ENCODE data around the gene WWOX.

Gene WWOX

DNA sequence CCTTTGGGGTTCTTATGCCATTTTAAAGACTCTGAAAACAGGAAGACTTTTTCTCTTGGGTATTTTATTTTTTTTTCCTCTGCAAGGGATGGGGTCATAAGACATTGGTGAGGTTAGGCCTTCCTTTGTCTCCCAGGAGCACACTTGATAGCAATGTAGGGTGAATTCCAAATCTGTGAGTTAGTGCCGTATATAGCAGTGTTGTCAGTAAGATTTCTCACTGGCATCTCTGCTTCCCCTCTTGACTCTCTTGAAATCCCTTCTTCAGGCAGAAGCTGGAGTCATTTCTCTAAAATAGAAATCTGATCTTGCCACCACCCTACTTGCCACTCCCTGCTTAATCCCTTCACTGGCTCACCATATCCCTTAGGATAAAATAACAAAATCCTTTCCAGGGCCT, 529.7 kb downstream of the WWOX start:
- no peaks in the 10 kb centered on the region for H3K36me3 ChIP-seq (ENCODE audit: control insufficient read depth, insufficient read depth, low read length)
- no peaks in the 10 kb centered on the region for H3K9me3 ChIP-seq (ENCODE audit: control insufficient read depth, low read length)
- no peak overlapping the region for H3K4me3 ChIP-seq (ENCODE audit: low read length)
- no peak overlapping the region for H3K9ac ChIP-seq (ENCODE audit: low read length)
- no peaks in the 10 kb centered on the region for H3K4me1 ChIP-seq (ENCODE audit: control insufficient read depth, insufficient read depth, low read length)
- H3K27me3 ChIP-seq (ENCODE audit: control insufficient read depth, insufficient read depth, low read length), result no peaks in the 10 kb centered on the region

GRCh38 chr16:78630102-78630501, 530.6 kb downstream of the WWOX start:
- Histone ChIP-seq H3K9me3 (ENCODE audit: control insufficient read depth, low read length) (no peaks in the 10 kb centered on the region), H3K36me3 (ENCODE audit: control insufficient read depth, insufficient read depth, low read length) (no peaks in the 10 kb centered on the region), H3K27me3 (ENCODE audit: control insufficient read depth, insufficient read depth, low read length) (no peaks in the 10 kb centered on the region), H3K4me1 (ENCODE audit: control insufficient read depth, insufficient read depth, low read length) (no peaks in the 10 kb centered on the region), H3K9ac (ENCODE audit: low read length) (no peak overlapping the region), H3K4me3 (ENCODE audit: low read length) (no peak overlapping the region)

- no peak overlapping the region for H3K4me3 ChIP-seq (ENCODE audit: low read length)
- H3K27me3 ChIP-seq (ENCODE audit: control insufficient read depth, insufficient read depth, low read length), result no peaks in the 10 kb centered on the region
- H3K4me1 ChIP-seq (ENCODE audit: control insufficient read depth, insufficient read depth, low read length), result no peaks in the 10 kb centered on the region
- H3K36me3 ChIP-seq (ENCODE audit: control insufficient read depth, insufficient read depth, low read length), result no peaks in the 10 kb centered on the region
- no peaks in the 10 kb centered on the region for H3K9me3 ChIP-seq (ENCODE audit: control insufficient read depth, low read length)
- H3K9ac ChIP-seq (ENCODE audit: low read length), result no peak overlapping the region
Measured at GRCh38 chr16:78633551-78633950, 534.1 kb downstream of the WWOX start.

DNA sequence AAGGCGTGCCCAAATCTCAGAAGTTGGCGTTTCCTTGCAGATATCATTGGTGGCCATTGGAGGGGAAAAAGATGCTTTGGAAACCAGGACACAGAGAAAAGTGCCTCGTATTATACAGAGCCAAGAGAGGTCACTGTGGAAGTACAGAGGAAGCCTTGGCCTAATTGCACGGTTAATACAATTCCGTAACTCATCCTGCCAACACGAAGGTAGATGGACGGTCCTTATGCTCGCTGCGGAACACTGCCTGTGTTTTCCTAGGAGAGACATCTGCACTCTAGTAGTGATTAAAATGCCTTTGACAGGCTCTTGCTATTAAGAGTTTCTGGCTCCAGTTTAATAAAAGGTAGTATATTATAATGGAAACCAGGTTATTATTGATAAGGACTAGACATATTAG, 536.4 kb downstream of the WWOX start:
- Histone ChIP-seq H3K9me3 (ENCODE audit: control insufficient read depth, low read length) (no peaks in the 10 kb centered on the region), H3K36me3 (ENCODE audit: control insufficient read depth, insufficient read depth, low read length) (no peaks in the 10 kb centered on the region), H3K9ac (ENCODE audit: low read length) (no peak overlapping the region), H3K4me3 (ENCODE audit: low read length) (no peak overlapping the region), H3K4me1 (ENCODE audit: control insufficient read depth, insufficient read depth, low read length) (no peaks in the 10 kb centered on the region), H3K27me3 (ENCODE audit: control insufficient read depth, insufficient read depth, low read length) (no peaks in the 10 kb centered on the region)

GRCh38 chr16:78638371-78638770, 538.9 kb downstream of the WWOX start:
- H3K4me3 ChIP-seq (ENCODE audit: low read length), result no peak overlapping the region
- H3K9ac ChIP-seq (ENCODE audit: low read length), result no peak overlapping the region
- no peaks in the 10 kb centered on the region for H3K9me3 ChIP-seq (ENCODE audit: control insufficient read depth, low read length)
- H3K27me3 ChIP-seq (ENCODE audit: control insufficient read depth, insufficient read depth, low read length), result peaks cover 13% of the 10 kb centered on the region
- no peaks in the 10 kb centered on the region for H3K36me3 ChIP-seq (ENCODE audit: control insufficient read depth, insufficient read depth, low read length)
- no peaks in the 10 kb centered on the region for H3K4me1 ChIP-seq (ENCODE audit: control insufficient read depth, insufficient read depth, low read length)

- Histone ChIP-seq H3K9me3 (ENCODE audit: control insufficient read depth, low read length) (no peaks in the 10 kb centered on the region), H3K36me3 (ENCODE audit: control insufficient read depth, insufficient read depth, low read length) (no peaks in the 10 kb centered on the region), H3K4me3 (ENCODE audit: low read length) (no peak overlapping the region), H3K4me1 (ENCODE audit: control insufficient read depth, insufficient read depth, low read length) (no peaks in the 10 kb centered on the region), H3K9ac (ENCODE audit: low read length) (no peak overlapping the region), H3K27me3 (ENCODE audit: control insufficient read depth, insufficient read depth, low read length) (peaks cover 13% of the 10 kb centered on the region)
Measured at GRCh38 chr16:78639775-78640174, 540.3 kb downstream of the WWOX start.

DNA sequence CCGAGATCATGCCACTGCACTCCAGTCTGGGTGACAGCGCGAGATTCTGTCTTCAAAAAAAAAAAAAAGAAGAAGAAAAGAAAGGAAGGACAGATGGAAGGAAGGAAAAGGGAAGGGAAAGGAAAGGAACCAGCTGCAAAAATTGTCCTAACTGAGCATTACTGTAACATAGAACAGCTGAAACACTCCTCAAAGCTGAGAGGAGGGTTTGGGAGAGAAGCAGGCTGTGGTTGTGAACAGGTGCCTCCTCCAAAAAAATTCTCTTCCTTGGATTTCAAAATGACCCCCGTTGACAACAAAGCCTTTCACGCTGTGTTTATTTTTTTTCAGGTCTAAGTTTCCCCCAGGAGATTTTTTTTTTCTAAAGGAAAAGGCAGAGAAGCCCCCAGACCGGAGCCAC, 541.4 kb downstream of the WWOX start:
- Histone ChIP-seq H3K36me3 (ENCODE audit: control insufficient read depth, insufficient read depth, low read length) (no peaks in the 10 kb centered on the region), H3K27me3 (ENCODE audit: control insufficient read depth, insufficient read depth, low read length) (peaks cover 13% of the 10 kb centered on the region), H3K9me3 (ENCODE audit: control insufficient read depth, low read length) (no peaks in the 10 kb centered on the region), H3K4me1 (ENCODE audit: control insufficient read depth, insufficient read depth, low read length) (no peaks in the 10 kb centered on the region), H3K9ac (ENCODE audit: low read length) (no peak overlapping the region), H3K4me3 (ENCODE audit: low read length) (no peak overlapping the region)

- H3K4me3 ChIP-seq (ENCODE audit: low read length), result no peak overlapping the region
- no peaks in the 10 kb centered on the region for H3K9me3 ChIP-seq (ENCODE audit: control insufficient read depth, low read length)
- no peak overlapping the region for H3K9ac ChIP-seq (ENCODE audit: low read length)
- H3K4me1 ChIP-seq (ENCODE audit: control insufficient read depth, insufficient read depth, low read length), result no peaks in the 10 kb centered on the region
- no peaks in the 10 kb centered on the region for H3K36me3 ChIP-seq (ENCODE audit: control insufficient read depth, insufficient read depth, low read length)
- H3K27me3 ChIP-seq (ENCODE audit: control insufficient read depth, insufficient read depth, low read length), result peaks cover 13% of the 10 kb centered on the region
Measured at GRCh38 chr16:78641433-78641832, 542.0 kb downstream of the WWOX start.

DNA sequence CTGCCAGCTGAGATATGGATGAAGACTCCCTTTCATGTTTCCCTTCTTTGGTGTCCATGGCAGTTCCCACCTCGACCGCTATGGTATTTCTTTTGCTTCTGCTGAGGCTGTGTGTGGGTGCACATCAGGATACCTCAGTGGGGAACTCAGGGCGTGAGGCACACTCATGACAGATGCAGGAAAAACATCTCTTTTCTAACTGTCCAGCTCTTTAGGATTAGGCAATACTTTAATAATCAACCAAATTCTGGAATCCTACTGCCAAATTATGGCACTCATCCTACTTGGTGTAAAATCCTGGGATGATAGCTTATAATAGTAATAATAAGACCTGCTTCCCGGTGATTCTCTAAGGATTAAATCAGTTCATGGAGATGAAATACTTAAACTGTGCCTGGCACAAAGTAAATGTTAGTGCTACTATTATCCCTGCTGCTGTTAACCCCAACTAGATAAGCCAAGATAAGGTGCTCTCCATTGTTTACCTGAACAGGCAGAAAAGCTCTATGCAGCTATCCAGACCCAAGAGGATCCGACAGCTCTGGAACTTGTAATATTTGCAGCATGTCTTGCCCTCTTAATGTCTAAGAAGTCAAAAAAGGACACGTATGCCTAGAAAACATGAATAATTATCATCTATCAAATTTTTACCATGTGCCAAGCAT, 543.3 kb downstream of the WWOX start:
- no peak overlapping the region for H3K4me3 ChIP-seq (ENCODE audit: low read length)
- H3K9ac ChIP-seq (ENCODE audit: low read length), result no peak overlapping the region
- no peaks in the 10 kb centered on the region for H3K36me3 ChIP-seq (ENCODE audit: control insufficient read depth, insufficient read depth, low read length)
- no peaks in the 10 kb centered on the region for H3K9me3 ChIP-seq (ENCODE audit: control insufficient read depth, low read length)
- no peaks in the 10 kb centered on the region for H3K4me1 ChIP-seq (ENCODE audit: control insufficient read depth, insufficient read depth, low read length)
- peaks cover 13% of the 10 kb centered on the region for H3K27me3 ChIP-seq (ENCODE audit: control insufficient read depth, insufficient read depth, low read length)

DNA sequence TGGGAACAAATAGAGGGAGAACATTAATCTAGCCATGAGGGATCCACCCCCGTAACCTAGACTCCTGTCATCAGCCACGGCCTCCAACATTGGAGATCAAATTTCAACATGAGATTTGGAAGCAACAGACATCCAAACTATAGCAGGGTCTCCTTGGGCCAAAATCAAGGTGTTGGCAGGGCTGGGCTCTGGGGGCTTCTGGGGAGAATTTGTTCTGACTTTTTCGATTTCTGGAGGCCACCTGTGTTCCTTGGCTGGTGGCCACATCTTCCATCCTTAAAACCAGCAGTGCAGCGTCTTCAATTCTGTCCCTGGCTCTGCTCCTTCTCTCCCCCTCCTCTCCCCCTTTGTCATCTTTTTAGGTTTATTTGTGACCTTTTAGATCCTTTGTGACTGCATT, 546.2 kb downstream of the WWOX start:
- no peaks in the 10 kb centered on the region for H3K4me1 ChIP-seq (ENCODE audit: control insufficient read depth, insufficient read depth, low read length)
- H3K27me3 ChIP-seq (ENCODE audit: control insufficient read depth, insufficient read depth, low read length), result peaks cover 13% of the 10 kb centered on the region
- H3K9ac ChIP-seq (ENCODE audit: low read length), result no peak overlapping the region
- no peak overlapping the region for H3K4me3 ChIP-seq (ENCODE audit: low read length)
- no peaks in the 10 kb centered on the region for H3K36me3 ChIP-seq (ENCODE audit: control insufficient read depth, insufficient read depth, low read length)
- H3K9me3 ChIP-seq (ENCODE audit: control insufficient read depth, low read length), result no peaks in the 10 kb centered on the region

- H3K9me3 ChIP-seq (ENCODE audit: control insufficient read depth, low read length), result no peaks in the 10 kb centered on the region
- H3K36me3 ChIP-seq (ENCODE audit: control insufficient read depth, insufficient read depth, low read length), result no peaks in the 10 kb centered on the region
- peaks cover 5% of the 10 kb centered on the region for H3K27me3 ChIP-seq (ENCODE audit: control insufficient read depth, insufficient read depth, low read length)
- no peak overlapping the region for H3K4me3 ChIP-seq (ENCODE audit: low read length)
- no peak overlapping the region for H3K9ac ChIP-seq (ENCODE audit: low read length)
- no peaks in the 10 kb centered on the region for H3K4me1 ChIP-seq (ENCODE audit: control insufficient read depth, insufficient read depth, low read length)
Measured at GRCh38 chr16:78647019-78647418, 547.6 kb downstream of the WWOX start.

DNA sequence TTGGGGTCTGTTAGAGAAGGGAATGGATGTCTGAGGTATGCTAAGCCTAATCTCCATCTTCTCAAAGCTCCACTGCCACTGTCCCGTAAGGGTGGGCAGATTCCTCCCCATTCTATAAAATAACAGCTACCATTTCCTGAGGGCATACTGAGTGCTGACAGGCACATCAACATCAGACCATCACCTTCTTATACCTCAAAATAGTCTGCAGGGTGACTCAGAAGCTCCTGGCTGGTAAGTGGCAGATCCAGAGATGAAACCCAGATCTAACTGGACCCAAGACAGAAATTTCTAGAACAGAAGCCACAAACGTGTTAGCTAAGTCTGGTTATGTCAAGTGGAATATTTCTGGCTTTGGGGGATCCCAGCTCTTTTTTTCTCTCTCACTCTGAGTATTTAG, 548.0 kb downstream of the WWOX start:
- no peak overlapping the region for H3K9ac ChIP-seq (ENCODE audit: low read length)
- no peaks in the 10 kb centered on the region for H3K36me3 ChIP-seq (ENCODE audit: control insufficient read depth, insufficient read depth, low read length)
- no peaks in the 10 kb centered on the region for H3K4me1 ChIP-seq (ENCODE audit: control insufficient read depth, insufficient read depth, low read length)
- H3K9me3 ChIP-seq (ENCODE audit: control insufficient read depth, low read length), result no peaks in the 10 kb centered on the region
- H3K4me3 ChIP-seq (ENCODE audit: low read length), result no peak overlapping the region
- H3K27me3 ChIP-seq (ENCODE audit: control insufficient read depth, insufficient read depth, low read length), result peaks cover 2% of the 10 kb centered on the region

GRCh38 chr16:78648517-78648916, 549.1 kb downstream of the WWOX start:
- Histone ChIP-seq H3K27me3 (ENCODE audit: control insufficient read depth, insufficient read depth, low read length) (no peaks in the 10 kb centered on the region), H3K4me3 (ENCODE audit: low read length) (no peak overlapping the region)

More at GRCh38 chr16:78648517-78648916, 549.1 kb downstream of the WWOX start:
- H3K9ac ChIP-seq (ENCODE audit: low read length), result no peak overlapping the region
- H3K36me3 ChIP-seq (ENCODE audit: control insufficient read depth, insufficient read depth, low read length), result no peaks in the 10 kb centered on the region
- no peaks in the 10 kb centered on the region for H3K4me1 ChIP-seq (ENCODE audit: control insufficient read depth, insufficient read depth, low read length)
- H3K9me3 ChIP-seq (ENCODE audit: control insufficient read depth, low read length), result no peaks in the 10 kb centered on the region

All from mucosa of stomach (tissue), 1 donor.